Measurements from ENCODE around the gene MYO5B.
"Not testable (repeated sequence)": the region's sequence is repeated elsewhere in the genome, so short reads cannot be mapped to it uniquely, and the experiment has no call there.

Gene MYO5B

GRCh38 chr18:50105027-50105426, 89.9 kb downstream of the MYO5B start:
- DNase-seq (ENCODE audit: low spot score) (no peak), FAIRE-seq (no peak)

GRCh38 chr18:50104421-50104820, 90.5 kb downstream of the MYO5B start:
- no peak for FAIRE-seq
- DNase-seq (ENCODE audit: low spot score), result no peak

GRCh38 chr18:50099725-50100407, 95.1 kb downstream of the MYO5B start:
- no peak for DNase-seq (ENCODE audit: low spot score)
- no peak for FAIRE-seq

DNA sequence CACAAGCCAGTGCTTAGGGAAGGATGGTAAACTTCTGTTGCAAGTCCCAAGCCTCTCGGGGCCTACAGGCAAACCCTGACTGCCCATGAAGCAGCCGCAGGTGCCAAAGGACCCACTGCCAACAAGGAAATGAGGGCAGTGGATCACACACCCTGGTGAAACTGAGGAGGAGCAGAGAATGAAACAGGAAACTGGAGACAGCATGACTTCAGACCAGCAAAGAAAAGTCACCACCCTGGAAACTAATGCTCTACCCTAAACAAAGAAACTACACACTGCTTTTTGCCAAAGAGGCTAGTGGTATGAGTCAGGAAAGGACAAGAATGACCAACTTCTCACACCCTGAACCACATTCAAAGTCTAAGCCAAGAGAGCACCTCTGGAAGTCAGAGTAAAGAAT, 97.2 kb downstream of the MYO5B start:
- FAIRE-seq (no peak), DNase-seq (ENCODE audit: low spot score) (no peak)

DNA sequence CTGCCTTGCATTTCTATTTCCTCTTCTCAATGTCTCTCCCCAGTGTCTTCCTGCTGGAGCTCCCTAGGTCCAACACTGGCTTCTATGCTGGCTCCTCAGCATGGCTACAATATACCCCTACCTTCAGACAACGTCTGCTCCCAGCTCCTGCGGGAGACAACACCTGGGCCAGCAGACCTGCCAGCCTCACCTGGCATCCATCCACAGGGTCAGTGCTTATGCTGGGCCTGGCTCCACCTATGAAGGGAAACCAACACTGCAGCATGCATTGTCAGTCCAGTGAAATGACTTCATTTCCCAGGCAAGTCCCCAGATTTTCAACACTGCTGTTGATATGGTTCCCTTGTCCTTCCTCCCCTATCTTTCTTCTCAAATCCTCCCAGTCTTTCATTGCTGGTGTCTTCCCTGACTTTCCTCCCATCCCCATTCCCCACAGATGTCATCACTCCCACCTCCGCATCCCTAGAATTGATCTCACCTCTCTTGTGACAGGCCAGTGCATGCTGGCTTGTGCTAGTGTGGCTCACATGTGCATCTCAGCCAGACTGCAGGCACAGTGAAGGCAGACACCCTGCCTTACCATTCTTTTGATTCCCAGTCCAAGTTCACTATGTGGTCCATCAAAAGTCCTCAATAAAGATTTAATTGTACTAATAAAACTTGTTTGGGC, 98.0 kb downstream of the MYO5B start:
- DNase-seq (ENCODE audit: low spot score), result no peak
- FAIRE-seq, result no peak

GRCh38 chr18:50094786-50095185, 100.2 kb downstream of the MYO5B start:
- not testable (repeated sequence) for DNase-seq (ENCODE audit: low spot score); FAIRE-seq

GRCh38 chr18:50094221-50094773, 100.7 kb downstream of the MYO5B start:
- DNase-seq (ENCODE audit: low spot score) (no peak), FAIRE-seq (no peak)

DNA sequence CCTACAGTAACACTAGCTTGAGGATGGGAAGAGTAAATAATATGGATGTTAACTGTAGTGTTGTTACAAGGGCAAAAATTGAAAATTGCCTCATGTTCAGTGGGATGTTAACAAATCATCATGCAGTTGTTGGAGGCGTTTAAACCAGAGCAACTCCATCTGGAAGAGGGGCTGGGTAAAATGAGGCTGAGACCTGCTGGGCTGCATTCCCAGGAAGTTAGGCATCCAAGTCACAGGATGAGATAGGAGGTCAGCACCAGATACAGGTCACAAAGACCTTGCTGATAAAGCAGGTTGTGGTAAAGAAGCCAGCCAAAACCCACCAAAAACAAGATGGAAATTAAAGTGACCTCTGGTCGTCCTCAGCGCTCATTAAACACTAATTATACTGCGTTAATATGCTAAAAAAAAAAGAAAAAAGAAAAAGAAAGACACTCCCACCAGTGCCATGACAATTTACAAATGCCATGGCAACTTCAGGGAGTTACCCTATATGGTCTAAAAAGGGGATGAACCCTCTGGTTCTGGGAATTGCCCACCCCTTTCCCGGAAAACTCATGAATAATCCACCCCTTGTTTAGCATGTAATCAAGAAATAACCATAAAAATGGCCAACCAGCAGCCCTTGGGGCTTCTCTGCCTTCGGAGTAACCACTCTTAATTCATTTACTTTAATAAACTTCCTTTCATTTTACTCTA, 101.4 kb downstream of the MYO5B start:
- FAIRE-seq (no peak), DNase-seq (ENCODE audit: low spot score) (no peak)

DNA sequence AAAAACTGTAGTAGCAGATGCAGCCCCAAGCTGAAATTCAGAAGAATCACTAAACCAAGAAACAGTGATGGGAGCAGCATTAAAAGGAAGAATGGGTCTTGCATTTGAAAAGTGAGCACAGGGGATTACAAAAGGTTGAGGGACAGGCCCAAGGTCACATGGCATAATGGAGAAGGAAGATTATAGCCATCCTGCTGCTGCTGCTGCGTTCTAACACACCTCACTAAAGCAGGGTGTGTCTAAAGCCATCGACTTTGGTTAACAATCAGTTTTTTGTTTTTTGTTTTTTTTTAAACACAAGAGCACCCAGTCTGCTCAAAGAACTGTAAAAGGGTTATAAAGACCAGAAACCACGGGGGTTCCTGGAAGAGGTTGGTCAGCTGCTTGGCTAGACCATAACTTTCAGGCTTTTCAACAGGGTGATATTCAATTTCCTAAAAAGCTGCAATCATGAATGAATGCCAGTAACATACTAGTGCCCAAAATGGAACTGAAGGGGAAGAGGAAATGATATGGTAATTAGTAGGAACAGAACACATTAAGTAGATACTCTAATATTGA, 102.6 kb downstream of the MYO5B start:
- FAIRE-seq, result no peak

GRCh38 chr18:50091509-50092244, 103.3 kb downstream of the MYO5B start:
- DNase-seq (ENCODE audit: low spot score) (no peak), FAIRE-seq (no peak)

More for the DNA sequence above, 102.6 kb downstream of the MYO5B start:
- no peak for DNase-seq (ENCODE audit: low spot score)

GRCh38 chr18:50090370-50091312, 104.3 kb downstream of the MYO5B start:
- no peak for DNase-seq (ENCODE audit: low spot score)
- no peak for FAIRE-seq

DNA sequence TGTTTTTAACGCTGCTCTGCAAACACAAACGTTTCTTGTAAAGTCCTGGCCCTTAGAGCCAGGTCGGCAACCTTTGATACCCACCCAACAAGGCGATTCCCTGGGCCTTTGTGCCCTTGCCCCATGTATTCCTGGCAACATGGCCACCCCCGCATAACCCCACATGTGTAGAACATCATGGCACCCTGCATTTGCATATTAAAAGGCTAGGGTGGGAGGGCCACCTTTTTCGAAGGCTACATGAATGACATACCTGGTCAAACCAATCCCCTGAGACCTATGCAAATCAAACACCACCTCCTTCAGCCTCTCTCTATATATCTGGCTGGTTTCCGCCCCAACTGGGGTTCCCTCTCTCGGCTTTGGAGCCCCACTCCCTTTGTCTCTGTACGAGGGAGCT, 105.2 kb downstream of the MYO5B start:
- FAIRE-seq, result no peak
- no peak for DNase-seq (ENCODE audit: low spot score)

DNA sequence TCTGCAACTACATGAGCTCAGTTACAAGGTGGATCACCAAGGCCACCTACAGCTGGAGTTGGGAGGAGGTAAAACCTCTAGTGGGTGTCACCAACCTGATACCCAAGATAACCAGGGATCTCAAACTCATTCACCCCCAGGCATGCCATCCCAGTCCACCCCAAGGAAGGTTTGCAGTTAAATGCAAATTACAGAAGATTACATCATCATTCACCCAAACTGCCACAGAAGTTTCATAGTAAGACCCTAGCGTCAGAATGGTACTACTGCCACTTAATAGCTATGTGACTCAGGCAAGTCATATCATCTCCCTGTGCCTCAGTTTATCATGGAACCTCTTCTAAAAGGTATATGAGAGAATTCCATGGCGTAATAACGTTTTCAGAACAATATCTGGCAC, 111.2 kb downstream of the MYO5B start:
- no peak for DNase-seq (ENCODE audit: low spot score)
- FAIRE-seq, result no peak

DNA sequence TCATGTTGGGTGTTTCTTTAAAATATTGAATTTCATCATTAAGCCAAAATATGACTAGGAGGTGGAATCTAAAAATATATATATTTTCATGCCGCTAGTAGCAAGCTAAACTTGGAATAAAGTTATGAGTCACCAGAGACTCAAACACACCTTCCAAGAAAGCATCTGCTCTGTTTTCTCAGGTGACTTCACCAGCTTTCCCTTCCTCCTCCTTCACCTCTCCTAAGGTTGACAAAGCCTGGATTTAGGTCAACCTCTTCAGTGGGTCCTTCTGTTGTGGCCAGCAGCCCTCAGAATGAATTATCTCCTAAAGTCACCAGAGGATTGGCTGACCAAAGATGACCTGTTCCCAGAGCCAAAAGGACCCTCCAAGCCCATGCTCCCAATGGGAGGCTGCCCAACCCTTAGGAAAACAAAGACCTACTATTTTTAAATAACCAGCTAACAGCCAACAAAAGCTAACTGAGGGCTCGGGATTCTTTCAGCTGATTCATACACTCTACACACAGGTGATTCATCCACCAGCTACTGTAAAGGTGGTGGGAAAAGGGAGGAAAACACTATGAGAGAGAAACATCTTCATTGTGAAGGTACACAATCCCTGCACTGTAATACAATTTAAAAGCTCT, 113.9 kb downstream of the MYO5B start:
- DNase-seq (ENCODE audit: low spot score), result no peak

GRCh38 chr18:50080316-50080715, 114.6 kb downstream of the MYO5B start:
- DNase-seq (ENCODE audit: low spot score), result no peak
- no peak for FAIRE-seq

More for the DNA sequence above, 113.9 kb downstream of the MYO5B start:
- FAIRE-seq, result no peak

- no peak for DNase-seq (ENCODE audit: low spot score)
- no peak for FAIRE-seq
Observed at GRCh38 chr18:50079571-50080295, 115.2 kb downstream of the MYO5B start.

DNA sequence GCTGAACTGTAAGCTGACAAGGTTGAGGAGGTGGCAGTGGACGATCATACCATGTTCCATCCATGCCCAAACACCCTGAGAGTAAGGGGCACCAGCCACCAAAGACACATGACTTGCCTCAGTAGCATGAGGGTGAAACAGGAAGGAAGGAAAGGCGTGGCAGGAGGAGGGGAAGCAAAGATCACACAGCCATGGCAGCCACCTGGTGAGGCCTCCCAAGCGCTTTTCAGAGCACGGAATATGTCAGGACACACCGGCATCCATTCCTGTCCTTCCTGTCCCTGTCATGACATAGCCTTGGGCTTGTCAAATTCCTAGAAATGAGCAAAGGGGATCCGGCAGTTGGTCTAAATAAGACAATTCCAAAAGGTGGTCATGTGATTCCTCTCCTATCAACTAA, 118.7 kb downstream of the MYO5B start:
- no peak for FAIRE-seq

DNA sequence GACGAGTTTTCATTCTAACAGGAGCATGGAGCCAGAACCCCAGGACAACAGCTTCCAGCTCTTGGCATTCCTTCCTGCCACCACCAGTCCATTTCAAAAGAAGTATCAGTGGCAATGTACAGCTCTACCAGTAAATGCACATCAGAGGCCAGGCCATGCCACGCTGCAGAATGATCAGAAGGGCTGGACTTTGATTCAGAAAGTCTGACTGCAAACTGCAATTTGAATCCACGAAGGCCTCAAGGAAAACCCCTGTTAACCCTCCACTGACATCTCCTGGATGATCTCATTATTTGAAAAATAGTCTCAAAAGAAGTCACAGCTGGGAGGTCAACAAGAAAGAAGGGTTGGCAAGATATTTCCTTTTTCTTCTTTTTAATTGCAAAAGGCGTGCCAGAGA, 119.2 kb downstream of the MYO5B start:
- DNase-seq (ENCODE audit: low spot score) (no peak), FAIRE-seq (no peak)

More for the DNA sequence above, 118.7 kb downstream of the MYO5B start:
- no peak for DNase-seq (ENCODE audit: low spot score)

- DNase-seq (ENCODE audit: low spot score), result no peak
- FAIRE-seq, result no peak
Observed at GRCh38 chr18:50074404-50074803, 120.5 kb downstream of the MYO5B start.
